Esophagus (tissue), 2 donors: ENCODE results near the gene HDAC9. TPM values are rescaled to one million over a fixed set of nuclear protein-coding genes. Genes with fewer than 3 reads are reported as not detected.

ENCODE experiments used
- H3K27ac ChIP-seq, 2 donors: one replicate each; pipeline ENCODE4 v1.5.1; 2013; ENCODE audit warnings: low read depth in 2 of 2, mild to moderate bottlenecking in 2 of 2, inconsistent platforms in 1 of 2, low read length in 1 of 2, moderate library complexity in 1 of 2
- H3K27me3 ChIP-seq, 2 donors: one replicate each; pipeline ENCODE4 v1.6.1; 2013; ENCODE audit warnings: low read length in 2 of 2, control low read depth in 1 of 2, mild to moderate bottlenecking in 1 of 2; ENCODE audit not compliant: insufficient read depth in 2 of 2, control insufficient read depth in 1 of 2
- H3K36me3 ChIP-seq, 2 donors: one replicate each; pipeline ENCODE4 v1.6.1; 2013; ENCODE audit warnings: low read length in 1 of 2; ENCODE audit not compliant: control insufficient read depth in 2 of 2, insufficient read depth in 2 of 2
- H3K4me1 ChIP-seq, 2 donors: one replicate each; pipeline ENCODE4 v1.6.1; 2013; ENCODE audit warnings: low read length in 1 of 2; ENCODE audit not compliant: control insufficient read depth in 2 of 2, insufficient read depth in 2 of 2
- H3K4me3 ChIP-seq, 2 donors: one replicate each; pipeline ENCODE4 v1.5.1; 2013; ENCODE audit warnings: low read length in 2 of 2, mild to moderate bottlenecking in 2 of 2, low read depth in 1 of 2, moderate library complexity in 1 of 2
- H3K9me3 ChIP-seq, 2 donors: one replicate each; pipeline ENCODE4 v1.6.1; 2013; ENCODE audit warnings: mild to moderate bottlenecking in 2 of 2, low read depth in 1 of 2, low read length in 1 of 2, moderate library complexity in 1 of 2; ENCODE audit not compliant: control insufficient read depth in 2 of 2, insufficient read depth in 1 of 2
- WGBS, 2 donors: extraction: QIAGEN DNeasy Blood & Tissue Kit; methylation state at CpG; one replicate each; pipeline ENCODE4 v1.1.7; 2013; 5-methylcytosine and 5-hydroxymethylcytosine counted together
- polyA plus RNA-seq, 2 donors: library from polyadenylated mRNA; stranded (reverse); fragments of 200-250 nt; gene quantifications; one replicate each; pipeline ENCODE4 v1.2.3, GENCODE V29; 2013
- donor health status: healthy with polysubstance abuse.
- donor health status: Bipolar disorder and iron deficiency.

The HDAC9 gene
- polyA plus RNA-seq, 2 donors = 0.69 to 1.1 TPM

DNA sequence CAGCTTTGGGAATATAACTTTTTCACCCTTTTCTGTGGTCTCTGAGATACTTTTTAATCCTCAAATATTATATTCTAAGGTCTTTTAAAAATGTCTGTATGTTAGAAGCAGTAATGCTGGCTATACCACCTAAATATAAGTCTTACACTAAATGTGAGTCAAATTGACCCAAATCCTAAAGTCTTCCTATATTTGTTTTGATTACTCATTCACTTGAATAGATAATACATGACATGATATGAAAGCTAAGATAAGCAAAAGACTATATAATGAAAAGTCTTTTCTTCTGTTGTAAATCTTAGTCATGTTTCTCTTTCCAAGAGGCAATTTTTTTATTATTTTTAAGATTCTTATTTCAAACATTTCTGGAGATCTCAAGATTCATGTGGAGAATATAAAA is 64.2 kb downstream of the HDAC9 start:
- H3K4me3 ChIP-seq = no peak overlapping the region
- no peaks in the 10 kb centered on the region for H3K27me3 ChIP-seq
- no peak overlapping the region for H3K27ac ChIP-seq
- H3K9me3 ChIP-seq = no peaks in the 10 kb centered on the region
- H3K36me3 ChIP-seq = no peaks in the 10 kb centered on the region
- no peaks in the 10 kb centered on the region for H3K4me1 ChIP-seq

DNA sequence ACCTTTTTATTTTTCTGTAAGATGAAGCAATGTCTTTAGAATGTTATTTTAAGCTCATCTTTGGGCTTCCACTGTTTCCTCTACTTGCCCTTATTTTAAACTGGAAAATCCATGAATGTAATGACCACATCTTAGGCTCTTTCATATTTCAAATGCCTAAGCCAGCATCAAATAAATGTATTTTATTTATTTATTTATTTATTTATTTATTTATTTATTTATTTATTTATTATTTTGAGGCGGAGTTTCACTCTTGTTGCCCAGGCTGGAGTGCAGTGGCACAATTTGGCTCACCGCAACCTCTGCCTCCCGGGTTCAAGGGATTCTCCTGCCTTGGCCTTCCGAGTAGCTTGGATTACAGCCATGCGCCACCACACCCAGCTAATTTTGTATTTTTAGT is 69.2 kb downstream of the HDAC9 start:
- no peak overlapping the region for H3K4me3 ChIP-seq
- H3K27me3 ChIP-seq = no peaks in the 10 kb centered on the region
- H3K9me3 ChIP-seq = no peaks in the 10 kb centered on the region
- H3K4me1 ChIP-seq = no peaks in the 10 kb centered on the region
- 93 to 97% methylated on average over 5 of the region's 5 CpGs for WGBS, 2 donors
- H3K27ac ChIP-seq = no peak overlapping the region
- H3K36me3 ChIP-seq = no peaks in the 10 kb centered on the region

DNA sequence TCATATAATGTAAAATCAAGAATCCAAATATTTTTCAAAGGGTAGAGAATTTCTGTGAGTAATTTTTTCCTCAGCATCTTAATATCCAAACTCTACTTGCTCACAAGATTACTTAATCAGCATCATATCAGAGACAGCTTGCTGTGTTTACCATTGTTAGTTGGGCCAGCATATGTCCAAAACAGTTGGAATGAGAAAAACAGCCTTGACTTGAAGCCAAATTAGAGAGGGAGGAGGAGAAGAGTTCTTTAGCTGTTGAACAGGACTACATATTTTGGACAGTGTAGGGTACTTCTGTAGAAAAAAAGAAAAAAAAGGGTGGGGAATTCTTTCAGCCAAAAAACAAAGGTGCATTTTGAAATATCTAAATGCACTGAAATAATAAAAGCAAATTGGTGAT is 69.8 kb downstream of the HDAC9 start:
- Histone ChIP-seq H3K4me1 (no peaks in the 10 kb centered on the region), H3K36me3 (no peaks in the 10 kb centered on the region), H3K27me3 (no peaks in the 10 kb centered on the region), H3K4me3 (no peak overlapping the region), H3K9me3 (no peaks in the 10 kb centered on the region), H3K27ac (no peak overlapping the region)

DNA sequence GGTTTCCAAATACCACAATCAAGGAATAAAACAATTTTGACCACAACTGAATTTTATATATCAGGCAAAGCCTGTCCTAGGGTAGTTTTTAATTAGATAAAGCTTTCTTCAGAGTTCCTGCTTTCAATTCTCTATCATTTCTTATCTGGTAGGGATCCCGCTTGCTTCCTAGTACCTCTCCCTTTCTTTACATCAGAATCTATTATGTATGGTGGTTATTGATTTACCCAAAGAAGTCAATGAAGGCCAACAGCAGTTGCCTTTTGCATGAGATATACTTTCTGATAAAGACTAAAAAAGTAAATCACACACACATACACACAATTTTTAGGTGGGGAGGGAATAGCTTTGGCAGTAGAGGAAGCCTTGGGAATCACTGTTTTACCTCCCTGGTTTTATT is 70.7 kb downstream of the HDAC9 start:
- no peaks in the 10 kb centered on the region for H3K9me3 ChIP-seq
- WGBS, 2 donors = 82 to 94% methylated on average over 1 of the region's 1 CpG
- H3K4me3 ChIP-seq = no peak overlapping the region
- no peaks in the 10 kb centered on the region for H3K4me1 ChIP-seq
- H3K27me3 ChIP-seq = no peaks in the 10 kb centered on the region
- H3K27ac ChIP-seq = no peak overlapping the region
- H3K36me3 ChIP-seq = no peaks in the 10 kb centered on the region

DNA sequence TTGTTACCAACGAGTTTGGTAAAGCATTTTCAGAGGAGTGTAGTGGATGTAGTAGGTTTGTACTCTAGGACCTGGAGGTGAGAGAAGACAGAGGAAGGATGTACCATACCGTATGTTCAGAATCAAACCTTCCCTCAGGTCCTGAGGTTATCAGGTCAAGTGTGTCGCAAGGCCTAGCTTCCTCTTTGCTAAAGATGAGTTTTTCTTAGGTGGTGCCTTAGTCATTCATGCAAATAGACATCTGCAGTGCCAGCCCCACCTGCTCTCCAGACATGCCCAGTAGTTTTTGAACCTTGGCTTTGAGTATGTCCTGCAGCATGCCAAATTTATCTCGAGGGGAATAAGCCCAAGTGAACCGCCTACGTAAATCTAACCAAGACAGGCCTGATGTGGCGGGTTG is 71.3 kb downstream of the HDAC9 start:
- Histone ChIP-seq H3K4me1 (no peaks in the 10 kb centered on the region), H3K27me3 (no peaks in the 10 kb centered on the region), H3K27ac (no peak overlapping the region), H3K36me3 (no peaks in the 10 kb centered on the region), H3K4me3 (no peak overlapping the region), H3K9me3 (no peaks in the 10 kb centered on the region)
- 81 to 82% methylated on average over 7 of the region's 7 CpGs for WGBS, 2 donors

DNA sequence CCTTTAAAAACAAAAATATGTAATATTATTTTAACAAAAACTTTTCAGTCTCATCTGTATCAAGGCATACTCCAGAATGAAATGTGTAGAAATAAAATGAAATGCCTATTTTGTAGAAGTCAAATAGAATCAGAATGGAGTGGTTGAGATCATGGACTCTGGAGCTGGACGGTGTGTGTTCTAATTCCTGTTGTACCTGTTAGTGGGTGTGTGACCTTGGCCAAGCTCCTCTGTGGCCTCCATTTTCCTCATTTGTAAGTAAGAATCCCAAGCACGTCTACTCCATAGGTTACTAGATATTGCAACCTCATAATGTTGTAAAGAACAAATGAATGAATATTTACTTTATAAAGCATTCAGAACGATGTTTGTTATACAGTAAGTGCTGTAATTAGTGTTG is 74.9 kb downstream of the HDAC9 start:
- H3K27ac ChIP-seq = no peak overlapping the region
- no peaks in the 10 kb centered on the region for H3K36me3 ChIP-seq
- peaks cover 0 to 2% of the 10 kb centered on the region in 2 donors for H3K9me3 ChIP-seq
- 64 to 68% methylated on average over 3 of the region's 3 CpGs for WGBS, 2 donors
- peaks cover 0 to 2% of the 10 kb centered on the region in 2 donors for H3K4me1 ChIP-seq
- no peak overlapping the region for H3K4me3 ChIP-seq
- H3K27me3 ChIP-seq = no peaks in the 10 kb centered on the region

DNA sequence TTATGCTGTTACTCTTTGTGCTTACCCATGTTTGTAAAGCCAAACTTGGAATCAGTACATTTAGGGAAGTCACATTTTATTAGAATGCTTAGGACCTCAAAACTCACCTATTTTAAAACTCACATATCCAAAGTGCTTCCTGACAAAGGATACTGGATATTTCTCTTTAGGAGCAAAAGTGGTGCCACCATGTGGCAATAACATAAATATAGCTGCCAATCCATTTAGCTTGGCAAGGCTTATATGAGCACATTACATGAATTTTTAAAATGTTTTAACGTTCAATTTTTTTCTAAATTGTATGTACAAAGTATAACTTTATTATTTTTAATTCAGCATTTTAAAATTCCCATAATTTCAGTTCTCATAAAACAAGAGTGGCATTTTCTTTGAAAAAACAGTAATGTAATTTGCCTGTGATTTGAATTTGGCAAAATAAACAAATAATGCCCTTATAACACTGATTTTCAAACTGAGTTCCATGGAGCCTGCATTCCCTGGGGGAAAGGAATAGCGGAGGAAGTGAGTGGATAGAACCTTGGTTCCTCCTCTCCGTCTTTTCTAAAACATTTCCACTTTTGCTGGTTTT is 75.4 kb downstream of the HDAC9 start:
- H3K4me1 ChIP-seq = peaks cover 0 to 2% of the 10 kb centered on the region in 2 donors
- H3K4me3 ChIP-seq = no peak overlapping the region
- H3K36me3 ChIP-seq = no peaks in the 10 kb centered on the region
- peaks cover 0 to 2% of the 10 kb centered on the region in 2 donors for H3K9me3 ChIP-seq
- H3K27ac ChIP-seq = no peak overlapping the region
- 58 to 59% methylated on average over 3 of the region's 3 CpGs for whole genome bisulfite sequencing, 2 donors
- no peaks in the 10 kb centered on the region for H3K27me3 ChIP-seq

DNA sequence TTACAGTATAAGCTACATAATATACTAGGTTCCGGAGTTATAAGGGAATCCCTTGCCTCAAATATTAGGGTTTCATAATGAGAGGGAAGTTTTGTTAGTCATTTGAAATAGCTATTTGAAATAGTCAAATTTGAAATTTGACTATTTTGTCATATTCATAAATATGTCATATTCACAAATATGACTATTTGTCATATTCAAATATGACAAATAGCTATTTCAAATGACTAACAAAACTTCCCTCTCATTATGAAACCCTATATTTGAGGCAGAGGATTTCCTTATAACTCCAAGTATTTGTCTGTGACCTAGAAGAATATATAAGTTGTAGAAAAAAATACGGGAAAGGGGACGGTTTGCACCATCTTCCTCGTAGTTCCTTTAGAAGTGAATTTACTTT is 76.6 kb downstream of the HDAC9 start:
- no peaks in the 10 kb centered on the region for H3K36me3 ChIP-seq
- no peak overlapping the region for H3K27ac ChIP-seq
- peaks cover 0 to 2% of the 10 kb centered on the region in 2 donors for H3K4me1 ChIP-seq
- peaks cover 0 to 2% of the 10 kb centered on the region in 2 donors for H3K9me3 ChIP-seq
- 87 to 88% methylated on average over 4 of the region's 4 CpGs for WGBS, 2 donors
- H3K27me3 ChIP-seq = no peaks in the 10 kb centered on the region
- no peak overlapping the region for H3K4me3 ChIP-seq

DNA sequence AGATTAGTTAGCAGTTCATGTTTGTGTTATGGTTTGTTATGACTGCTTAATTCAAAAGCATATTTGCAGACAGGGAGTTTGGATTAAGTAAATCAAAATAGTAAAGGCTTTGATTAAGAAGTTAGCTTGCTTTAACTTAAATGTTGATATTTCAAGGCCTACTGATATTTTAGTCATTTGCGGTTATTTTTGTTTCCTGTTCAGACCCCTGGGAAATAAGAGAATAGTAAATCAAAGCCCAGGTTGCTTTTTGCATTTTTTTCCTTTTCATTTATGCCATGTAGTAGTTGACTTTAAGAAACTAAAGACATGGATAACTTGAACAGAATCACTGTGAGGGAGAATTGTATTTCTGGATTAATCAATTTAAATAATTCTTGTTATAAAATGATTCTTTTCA is 77.3 kb downstream of the HDAC9 start:
- H3K9me3 ChIP-seq = peaks cover 0 to 2% of the 10 kb centered on the region in 2 donors
- H3K36me3 ChIP-seq = no peaks in the 10 kb centered on the region
- no peak overlapping the region for H3K27ac ChIP-seq
- H3K4me3 ChIP-seq = no peak overlapping the region
- H3K27me3 ChIP-seq = no peaks in the 10 kb centered on the region
- WGBS, 2 donors = 85% methylated on average over 1 of the region's 1 CpG
- H3K4me1 ChIP-seq = peaks cover 0 to 2% of the 10 kb centered on the region in 2 donors

DNA sequence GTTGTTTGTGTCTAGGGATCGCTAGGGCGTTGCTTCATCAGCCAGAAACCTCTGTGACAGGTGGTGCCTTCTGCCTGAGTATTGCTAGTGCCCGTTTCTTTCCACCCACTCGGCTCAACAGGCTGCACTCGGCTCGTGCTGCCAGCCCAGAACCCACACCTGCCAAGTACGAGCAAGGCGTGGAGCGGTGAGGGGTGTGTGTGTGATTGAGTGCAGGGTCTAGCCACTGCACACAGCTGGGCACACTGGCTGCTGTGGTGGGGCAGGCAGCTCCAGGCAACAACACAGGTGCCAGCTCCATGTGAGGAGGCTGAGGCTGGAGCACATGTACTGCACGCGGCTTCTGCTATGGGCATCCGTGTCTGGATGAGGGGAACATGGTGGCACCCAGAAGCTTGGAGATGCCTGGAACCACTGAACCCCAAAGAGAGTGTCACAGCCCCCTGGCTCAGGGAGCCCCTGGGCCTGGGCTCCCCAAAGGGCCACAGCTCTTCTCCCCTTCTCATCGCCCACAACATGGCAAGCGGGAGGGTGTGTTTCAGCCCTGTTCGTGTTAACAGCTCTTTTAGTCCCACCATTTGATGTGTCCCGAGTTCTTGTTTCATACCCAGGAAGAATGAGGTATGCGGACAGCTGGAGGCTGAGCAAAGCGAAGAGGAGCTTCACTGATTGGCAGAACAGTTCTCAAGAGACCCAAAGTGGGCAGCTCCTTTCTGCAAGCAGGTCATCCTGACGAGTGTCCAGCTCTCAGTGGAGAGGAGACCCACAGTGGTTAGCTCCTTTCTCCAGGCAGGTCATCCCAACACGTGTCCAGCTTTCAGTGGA is 78.1 kb downstream of the HDAC9 start:
- WGBS, 2 donors = 83 to 92% methylated on average over 20 of the region's 20 CpGs

More for the DNA sequence above, 78.1 kb downstream of the HDAC9 start:
- Histone ChIP-seq H3K9me3 (peaks cover 0 to 2% of the 10 kb centered on the region in 2 donors), H3K4me3 (no peak overlapping the region), H3K27me3 (no peaks in the 10 kb centered on the region), H3K27ac (no peak overlapping the region), H3K36me3 (no peaks in the 10 kb centered on the region), H3K4me1 (peaks cover 0 to 2% of the 10 kb centered on the region in 2 donors)
